GM23248 (cell line): Measurements from ENCODE around the gene NFKBIA. TPM values are rescaled to one million over a fixed set of nuclear protein-coding genes. Genes with fewer than 3 reads are reported as not detected.
"Not testable (repeated sequence)": the region's sequence is repeated elsewhere in the genome, so short reads cannot be mapped to it uniquely, and the experiment has no call there.

ENCODE experiments used
- DNase-seq: peaks from one replicate; pipeline ENCODE4 v3.0.0-alpha.2; 2015
- H2AFZ ChIP-seq: fragments of 200-600 bp; sonication (generic); 2 replicates; pipeline ENCODE4 v1.6.1; 2016; ENCODE audit warnings: antibody characterized with exemption
- H3F3A ChIP-seq: fragments of 200-600 bp; sonication (generic); 2 replicates; pipeline ENCODE4 v1.6.1; 2016; ENCODE audit warnings: mild to moderate bottlenecking, antibody characterized with exemption, mixed run types; ENCODE audit not compliant: insufficient read depth
- H3K27ac ChIP-seq: fragments of 200-600 bp; sonication (generic); 2 replicates; pipeline ENCODE4 v1.5.1; 2016; ENCODE audit warnings: mild to moderate bottlenecking
- H3K27me3 ChIP-seq: fragments of 200-600 bp; sonication (generic); replicated peaks from 2 replicates; pipeline ENCODE4 v1.6.1; 2016; ENCODE audit warnings: mild to moderate bottlenecking; ENCODE audit not compliant: insufficient read depth
- H3K36me3 ChIP-seq: fragments of 200-600 bp; sonication (generic); 2 replicates; pipeline ENCODE4 v1.6.1; 2016; ENCODE audit warnings: low read depth, mild to moderate bottlenecking
- H3K4me1 ChIP-seq: fragments of 200-600 bp; sonication (generic); 2 replicates; pipeline ENCODE4 v1.6.1; 2016; ENCODE audit warnings: mild to moderate bottlenecking; ENCODE audit not compliant: insufficient read depth
- H3K4me2 ChIP-seq: fragments of 200-600 bp; sonication (generic); one replicate; pipeline ENCODE4 v1.6.1; 2016; ENCODE audit warnings: mild to moderate bottlenecking; ENCODE audit not compliant: unreplicated experiment
- H3K4me3 ChIP-seq: fragments of 200-600 bp; sonication (generic); 2 replicates; pipeline ENCODE4 v1.5.1; 2016; ENCODE audit warnings: mild to moderate bottlenecking
- H3K79me2 ChIP-seq: fragments of 200-600 bp; sonication (generic); 2 replicates; pipeline ENCODE4 v1.6.1; 2016; ENCODE audit warnings: mild to moderate bottlenecking; ENCODE audit not compliant: insufficient read depth
- H3K9ac ChIP-seq: fragments of 200-600 bp; sonication (generic); 2 replicates; pipeline ENCODE4 v1.6.1; 2016; ENCODE audit warnings: mild to moderate bottlenecking
- H3K9me2 ChIP-seq: fragments of 200-600 bp; sonication (generic); 2 replicates; pipeline ENCODE4 v1.6.1; 2016; ENCODE audit warnings: mixed run types, mild to moderate bottlenecking, moderate library complexity; ENCODE audit not compliant: insufficient read depth
- H3K9me3 ChIP-seq: fragments of 200-600 bp; sonication (generic); one replicate; pipeline ENCODE4 v1.6.1; 2017; ENCODE audit warnings: low read depth
- H4K20me1 ChIP-seq: fragments of 200-600 bp; sonication (generic); 2 replicates; pipeline ENCODE4 v1.6.0; 2016; ENCODE audit not compliant: insufficient read depth
- EZH2 ChIP-seq: fragments of 200-600 bp; sonication (generic); IDR thresholded peaks from 2 replicates; pipeline ENCODE4 v1.6.1; 2018; ENCODE audit warnings: antibody characterized with exemption, mild to moderate bottlenecking; ENCODE audit not compliant: insufficient read depth, poor library complexity, severe bottlenecking
- EZH2phosphoT487 ChIP-seq: fragments of 200-600 bp; sonication (generic); IDR thresholded peaks from 2 replicates; pipeline ENCODE4 v1.6.1; 2018; ENCODE audit warnings: antibody characterized with exemption, moderate library complexity, mild to moderate bottlenecking, low read depth; ENCODE audit not compliant: insufficient read depth
- WGBS, 2 experiments: methylation state at CpG; one replicate each; pipeline ENCODE4 v1.1.6; 2015 to 2017; ENCODE audit warnings: low lambda C conversion rate in 2 of 2, low coverage in 1 of 2; ENCODE audit errors: missing lambda C conversion rate in 2 of 2; 5-methylcytosine and 5-hydroxymethylcytosine counted together
- in situ Hi-C: fragments of 300-500 bp; cut with MboI; formaldehyde crosslinking; loops from 2 replicates; pipeline ENCODE4 v1.15.0; 2020
- polyA plus RNA-seq: library from polyadenylated mRNA; unstranded; fragments of >200 nt; fragmentation: Nextera tagmentation; extraction: Ambion mirVana; gene quantifications from 2 replicates; pipeline ENCODE4 v1.2.1, GENCODE V29; 2016
- total RNA-seq: library from RNA; depleted of rRNA; stranded (reverse); fragments of >200 nt; shearing (Covaris generic); gene quantifications from 2 replicates; pipeline ENCODE4 v1.2.3, GENCODE V29; 2014

Gene NFKBIA
- total and polyA plus RNA-seq, 2 experiments from 2014 or later: 40.2 to 60.4 TPM

DNA sequence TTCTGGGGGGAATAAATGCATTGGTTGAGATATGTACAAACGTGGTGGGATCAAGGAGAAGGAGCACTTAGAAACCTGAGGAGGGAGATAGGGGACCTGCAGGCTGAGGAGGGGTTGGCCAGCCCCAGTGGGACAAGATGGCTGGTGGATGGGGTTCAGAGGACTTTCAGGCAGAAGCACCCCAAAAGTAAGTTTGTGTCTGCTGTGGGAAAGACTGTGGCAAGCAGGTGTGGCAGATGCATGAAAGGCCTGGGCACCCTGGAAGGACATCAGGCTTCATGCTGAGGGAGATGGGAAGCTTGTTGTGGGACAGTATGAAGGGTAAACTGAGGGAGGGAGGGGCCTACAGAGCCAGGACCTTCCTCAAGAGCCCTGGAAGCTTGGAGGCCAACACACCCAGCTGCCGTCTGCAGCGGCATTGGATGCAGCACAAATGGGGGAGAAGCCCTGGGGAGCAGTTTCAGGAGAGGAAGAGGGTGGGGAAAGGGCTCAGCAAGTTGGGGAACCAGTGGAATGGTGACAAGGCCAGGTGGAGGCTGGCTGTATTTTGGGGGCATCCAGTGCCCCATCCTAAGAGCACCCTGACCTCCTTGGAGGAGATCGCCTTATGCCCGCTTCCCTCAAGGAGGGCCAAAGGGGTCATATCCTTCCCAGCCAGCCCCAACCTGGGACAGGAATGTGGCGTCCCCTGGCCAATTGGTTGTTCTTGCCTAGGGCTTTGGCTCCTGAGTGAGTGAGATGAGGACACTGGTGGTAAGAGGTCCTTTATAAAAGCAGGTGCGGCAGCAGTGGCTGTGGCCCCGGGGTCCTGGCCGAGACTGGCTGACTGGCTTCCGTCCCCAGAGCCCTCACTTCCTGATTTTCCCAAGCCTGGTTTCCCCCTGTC is 20.7 kb downstream of the NFKBIA start:
- in situ Hi-C loops: no loop called here
- H3K4me2 ChIP-seq: peak overlapping the region; percentile 40

DNA sequence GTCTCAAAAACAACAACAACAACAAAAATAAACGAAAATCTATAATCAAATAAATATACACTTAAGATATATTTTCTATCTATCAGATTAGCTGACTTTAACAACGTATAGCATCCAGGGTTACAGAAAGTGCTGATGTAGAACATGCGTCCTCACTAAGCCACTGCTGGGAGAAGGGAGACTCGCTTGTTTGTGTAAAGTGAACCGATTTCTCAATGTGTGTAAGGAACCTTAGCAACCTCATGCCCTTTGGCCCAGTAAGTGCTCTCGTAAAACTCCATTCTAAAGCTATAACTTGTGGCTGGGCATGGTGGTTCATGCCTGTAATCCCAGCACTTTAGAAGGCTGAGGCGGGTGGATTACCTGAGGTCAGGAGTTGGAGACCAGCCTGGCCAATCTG is 23.8 kb downstream of the NFKBIA start:
- 76 to 81% methylated on average over 7 of the region's 7 CpGs for WGBS, 2 experiments
- H3K27ac ChIP-seq: no peak overlapping the region
- no peaks in the 10 kb centered on the region for H4K20me1 ChIP-seq
- no peak for DNase-seq
- in situ Hi-C loops: no loop called here
- H3K9ac ChIP-seq: no peak overlapping the region
- no peaks in the 10 kb centered on the region for H3K79me2 ChIP-seq
- no peaks in the 10 kb centered on the region for H3K36me3 ChIP-seq
- H3K4me1 ChIP-seq: peaks cover 24% of the 10 kb centered on the region
- H3F3A ChIP-seq: peaks cover 22% of the 10 kb centered on the region
- H3K4me2 ChIP-seq: no peak overlapping the region
- no peak overlapping the region for H2AFZ ChIP-seq
- no peaks in the 10 kb centered on the region for H3K9me3 ChIP-seq
- no peaks in the 10 kb centered on the region for H3K27me3 ChIP-seq
- H3K4me3 ChIP-seq: no peak overlapping the region
- TF ChIP-seq EZH2: no peak
- TF ChIP-seq EZH2phosphoT487: no peak
- H3K9me2 ChIP-seq: no peaks in the 10 kb centered on the region

More for the DNA sequence above, 20.7 kb downstream of the NFKBIA start:
- no peaks in the 10 kb centered on the region for H4K20me1 ChIP-seq
- H3K27ac ChIP-seq: peak overlapping the region; percentile 90
- peak; percentile 24 for DNase-seq
- no peaks in the 10 kb centered on the region for H3K79me2 ChIP-seq
- H3K27me3 ChIP-seq: no peaks in the 10 kb centered on the region
- peaks cover 30% of the 10 kb centered on the region for H3F3A ChIP-seq
- H2AFZ ChIP-seq: peak overlapping the region; percentile 51; the same call in 1 of the 2 replicates
- no peaks in the 10 kb centered on the region for H3K36me3 ChIP-seq
- H3K9ac ChIP-seq: peak overlapping the region; percentile 77
- 79 to 80% methylated on average over 10 of the region's 10 CpGs for WGBS, 2 experiments
- H3K9me3 ChIP-seq: no peaks in the 10 kb centered on the region
- H3K4me1 ChIP-seq: peaks cover 27% of the 10 kb centered on the region
- H3K4me3 ChIP-seq: no peak overlapping the region
- H3K9me2 ChIP-seq: no peaks in the 10 kb centered on the region
- TF ChIP-seq EZH2 (no peak), EZH2phosphoT487 (no peak)

DNA sequence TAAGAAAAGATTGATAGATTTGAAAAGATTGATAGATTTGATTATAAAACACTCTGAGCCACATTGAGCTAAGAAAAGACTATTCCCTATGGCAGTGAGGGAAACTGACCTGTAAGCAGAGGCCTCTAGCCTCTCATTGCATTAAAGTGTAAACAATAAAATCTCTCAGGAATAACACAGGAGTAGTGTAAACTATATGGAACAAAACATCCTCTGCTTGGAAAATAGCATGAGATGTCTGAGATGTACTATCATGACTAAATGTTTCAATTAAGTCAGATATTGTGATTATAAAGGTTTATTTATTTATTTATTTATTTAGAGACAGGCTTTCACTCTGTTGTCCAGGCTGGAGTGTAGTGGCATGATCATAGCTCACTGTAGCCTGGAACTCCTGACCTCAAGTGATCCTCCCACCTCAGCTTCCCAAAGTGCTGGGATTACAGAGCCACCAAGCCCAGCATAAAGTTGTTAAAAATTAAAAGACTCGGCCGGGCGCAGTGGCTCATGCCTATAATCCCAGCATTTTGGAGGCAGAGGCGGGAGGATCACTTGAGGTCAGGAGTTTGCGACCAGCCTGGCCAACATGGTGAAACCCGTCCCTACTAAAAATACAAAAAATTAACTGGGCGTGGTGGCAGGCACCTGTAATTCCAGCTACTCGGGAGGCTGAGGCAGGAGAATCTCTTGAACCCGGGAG is 25.2 kb downstream of the NFKBIA start:
- H3K27ac ChIP-seq, H3K36me3 ChIP-seq, H4K20me1 ChIP-seq, DNase-seq, H3K4me3 ChIP-seq, H3K27me3 ChIP-seq, H3K79me2 ChIP-seq, H3K9me3 ChIP-seq, H2AFZ ChIP-seq, in situ Hi-C loops, H3K9ac ChIP-seq, H3K9me2 ChIP-seq, H3K4me2 ChIP-seq: not testable (repeated sequence)
- Histone ChIP-seq H3K4me1 (peaks cover 12% of the 10 kb centered on the region), H3F3A (peaks cover 12% of the 10 kb centered on the region; the same call in 1 of the 2 replicates)
- 90 to 94% methylated on average over 9 of the region's 9 CpGs for WGBS, 2 experiments

DNA sequence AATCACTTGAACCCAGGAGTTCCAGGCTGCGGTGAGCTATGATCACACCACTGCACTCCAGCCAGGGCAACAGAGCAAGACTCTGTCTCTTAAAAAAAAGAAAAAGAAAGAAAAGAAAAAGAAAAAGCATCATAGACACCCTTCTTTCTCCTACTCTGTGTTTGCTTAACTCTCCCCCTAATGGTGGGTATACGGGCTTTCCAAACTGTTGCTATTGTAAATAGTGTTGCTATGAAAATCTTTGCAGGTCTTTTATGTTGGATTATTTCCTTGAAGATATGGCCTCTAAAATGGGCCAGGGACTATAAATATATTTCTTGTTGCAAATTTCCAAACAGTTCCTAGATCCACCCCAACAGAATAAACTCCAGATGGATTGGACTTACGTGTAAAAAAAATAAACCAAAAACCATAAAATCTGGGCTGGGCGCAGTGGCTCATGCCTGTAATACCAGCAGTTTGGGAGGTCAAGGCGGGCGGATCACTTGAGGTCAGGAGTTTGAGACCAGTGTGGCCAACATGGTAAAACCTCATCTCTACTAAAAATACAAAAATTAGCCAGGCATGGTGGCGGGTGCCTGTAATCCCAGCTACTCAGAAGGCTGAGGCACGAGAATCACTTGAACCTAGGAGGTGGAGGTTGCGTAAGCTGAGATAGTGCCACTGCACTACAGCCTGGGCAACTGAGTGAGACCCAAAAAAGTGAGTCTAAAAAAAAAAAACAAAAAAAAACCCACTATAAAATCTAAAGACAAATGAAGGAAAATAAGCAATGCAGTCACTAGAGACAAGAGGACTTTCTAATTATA is 25.9 kb downstream of the NFKBIA start:
- no peak overlapping the region for H2AFZ ChIP-seq
- H3K9me3 ChIP-seq: no peaks in the 10 kb centered on the region
- H4K20me1 ChIP-seq: no peaks in the 10 kb centered on the region
- H3K4me2 ChIP-seq: no peak overlapping the region
- H3K9ac ChIP-seq: no peak overlapping the region
- no peak overlapping the region for H3K4me3 ChIP-seq
- peaks cover 5% of the 10 kb centered on the region; the same call in 1 of the 2 replicates for H3K4me1 ChIP-seq
- no peak for TF ChIP-seq EZH2phosphoT487
- no peaks in the 10 kb centered on the region for H3K9me2 ChIP-seq
- in situ Hi-C loops: no loop called here
- H3F3A ChIP-seq: peaks cover 6% of the 10 kb centered on the region; the same call in 1 of the 2 replicates
- 32 to 33% methylated on average over 9 of the region's 9 CpGs for WGBS, 2 experiments
- peak; percentile 27 for DNase-seq
- no peaks in the 10 kb centered on the region for H3K27me3 ChIP-seq
- no peaks in the 10 kb centered on the region for H3K79me2 ChIP-seq
- H3K27ac ChIP-seq: 0 out of 2 replicates have a peak overlapping the region, but pooled peaks have one; percentile 0
- H3K36me3 ChIP-seq: no peaks in the 10 kb centered on the region
